Measurements from ENCODE around the gene EEF1A1.
"Not testable (repeated sequence)": the region's sequence is repeated elsewhere in the genome, so short reads cannot be mapped to it uniquely, and the experiment has no call there.

EEF1A1 gene

GRCh38 chr6:73521351-73521985, 636 bp upstream of the EEF1A1 start:
- H3K4me3 Mint-ChIP-seq: peak overlapping the region; percentile 99
- H3K27me3 Mint-ChIP-seq: no peaks in the 10 kb centered on the region
- intact Hi-C loops (cut with micrococcal nuclease): loop anchor here (1.0 to 5.0 kb wide), 2 partner anchors 64 to 76 kb away; no protein-coding TSS in a partner anchor
- H3K27ac Mint-ChIP-seq: peak overlapping the region; percentile 100
- peaks cover 32% of the 10 kb centered on the region for H3K4me1 Mint-ChIP-seq (ENCODE audit: low read depth)
- peaks cover 51% of the 10 kb centered on the region for H3K36me3 Mint-ChIP-seq (ENCODE audit: low read depth)
- no peaks in the 10 kb centered on the region for H3K9me3 Mint-ChIP-seq

DNA sequence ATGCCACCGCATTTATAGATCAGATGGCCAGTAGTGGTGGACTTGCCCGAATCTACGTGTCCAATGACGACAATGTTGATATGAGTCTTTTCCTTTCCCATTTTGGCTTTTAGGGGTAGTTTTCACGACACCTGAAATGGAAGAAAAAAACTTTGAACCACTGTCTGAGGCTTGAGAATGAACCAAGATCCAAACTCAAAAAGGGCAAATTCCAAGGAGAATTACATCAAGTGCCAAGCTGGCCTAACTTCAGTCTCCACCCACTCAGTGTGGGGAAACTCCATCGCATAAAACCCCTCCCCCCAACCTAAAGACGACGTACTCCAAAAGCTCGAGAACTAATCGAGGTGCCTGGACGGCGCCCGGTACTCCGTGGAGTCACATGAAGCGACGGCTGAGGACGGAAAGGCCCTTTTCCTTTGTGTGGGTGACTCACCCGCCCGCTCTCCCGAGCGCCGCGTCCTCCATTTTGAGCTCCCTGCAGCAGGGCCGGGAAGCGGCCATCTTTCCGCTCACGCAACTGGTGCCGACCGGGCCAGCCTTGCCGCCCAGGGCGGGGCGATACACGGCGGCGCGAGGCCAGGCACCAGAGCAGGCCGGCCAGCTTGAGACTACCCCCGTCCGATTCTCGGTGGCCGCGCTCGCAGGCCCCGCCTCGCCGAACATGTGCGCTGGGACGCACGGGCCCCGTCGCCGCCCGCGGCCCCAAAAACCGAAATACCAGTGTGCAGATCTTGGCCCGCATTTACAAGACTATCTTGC, 725 bp downstream of the EEF1A1 start:
- intact Hi-C loops (cut with micrococcal nuclease): loop anchor here (5.0 kb wide), 1 partner anchor 77 kb away; no protein-coding TSS in a partner anchor
- Mint-ChIP-seq H3K27me3 (no peaks in the 10 kb centered on the region), H3K4me1 (ENCODE audit: low read depth) (peaks cover 40% of the 10 kb centered on the region), H3K4me3 (peak overlapping the region; percentile 99), H3K36me3 (ENCODE audit: low read depth) (peaks cover 65% of the 10 kb centered on the region), H3K27ac (peak overlapping the region; percentile 100), H3K9me3 (no peaks in the 10 kb centered on the region)

GRCh38 chr6:73518982-73519881, 1.6 kb downstream of the EEF1A1 start:
- H3K27me3 Mint-ChIP-seq; H3K9me3 Mint-ChIP-seq; intact Hi-C loops (cut with micrococcal nuclease): not testable (repeated sequence)
- H3K27ac Mint-ChIP-seq: peak overlapping the region; percentile 100
- H3K4me1 Mint-ChIP-seq (ENCODE audit: low read depth): peaks cover 49% of the 10 kb centered on the region
- peak overlapping the region; percentile 99 for H3K4me3 Mint-ChIP-seq
- peaks cover 74% of the 10 kb centered on the region for H3K36me3 Mint-ChIP-seq (ENCODE audit: low read depth)

DNA sequence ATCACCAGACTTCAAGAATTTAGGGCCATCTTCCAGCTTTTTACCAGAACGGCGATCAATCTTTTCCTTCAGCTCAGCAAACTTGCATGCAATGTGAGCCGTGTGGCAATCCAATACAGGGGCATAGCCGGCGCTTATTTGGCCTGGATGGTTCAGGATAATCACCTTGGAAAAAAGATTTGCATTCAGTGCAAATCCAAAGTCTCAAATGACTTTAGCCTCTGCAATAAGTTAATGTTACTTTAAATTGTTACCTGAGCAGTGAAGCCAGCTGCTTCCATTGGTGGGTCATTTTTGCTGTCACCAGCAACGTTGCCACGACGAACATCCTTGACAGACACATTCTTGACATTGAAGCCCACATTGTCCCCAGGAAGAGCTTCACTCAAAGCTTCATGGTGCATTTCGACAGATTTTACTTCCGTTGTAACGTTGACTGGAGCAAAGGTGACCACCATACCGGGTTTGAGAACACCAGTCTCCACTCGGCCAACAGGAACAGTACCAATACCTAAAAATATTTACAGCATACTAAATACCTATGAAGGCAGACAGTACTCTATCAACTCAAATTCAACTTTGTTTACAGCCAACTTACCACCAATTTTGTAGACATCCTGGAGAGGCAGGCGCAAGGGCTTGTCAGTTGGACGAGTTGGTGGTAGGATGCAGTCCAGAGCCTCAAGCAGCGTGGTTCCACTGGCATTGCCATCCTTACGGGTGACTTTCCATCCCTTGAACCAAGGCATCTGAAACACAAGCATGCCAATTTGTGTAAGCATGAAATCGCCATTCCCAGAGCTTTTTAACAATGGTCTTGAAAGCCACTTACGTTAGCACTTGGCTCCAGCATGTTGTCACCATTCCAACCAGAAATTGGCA, 2.5 kb downstream of the EEF1A1 start:
- Mint-ChIP-seq H3K4me1 (ENCODE audit: low read depth) (peaks cover 50% of the 10 kb centered on the region), H3K27ac (peak overlapping the region; percentile 100), H3K36me3 (ENCODE audit: low read depth) (peaks cover 76% of the 10 kb centered on the region), H3K4me3 (peak overlapping the region; percentile 99)
- H3K9me3 Mint-ChIP-seq; intact Hi-C loops (cut with micrococcal nuclease); H3K27me3 Mint-ChIP-seq: not testable (repeated sequence)

- intact Hi-C loops (cut with micrococcal nuclease): no loop called here
- no peaks in the 10 kb centered on the region for H3K27me3 Mint-ChIP-seq
- peaks cover 57% of the 10 kb centered on the region for H3K4me1 Mint-ChIP-seq (ENCODE audit: low read depth)
- H3K27ac Mint-ChIP-seq: peak overlapping the region; percentile 67
- no peaks in the 10 kb centered on the region for H3K9me3 Mint-ChIP-seq
- peaks cover 79% of the 10 kb centered on the region for H3K36me3 Mint-ChIP-seq (ENCODE audit: low read depth)
- peak overlapping the region; percentile 44 for H3K4me3 Mint-ChIP-seq
Observed at GRCh38 chr6:73516514-73517489, 4.0 kb downstream of the EEF1A1 start.

GRCh38 chr6:73515204-73515655, 5.6 kb downstream of the EEF1A1 start:
- Mint-ChIP-seq H3K4me1 (ENCODE audit: low read depth) (peaks cover 60% of the 10 kb centered on the region), H3K36me3 (ENCODE audit: low read depth) (peaks cover 66% of the 10 kb centered on the region), H3K27me3 (no peaks in the 10 kb centered on the region), H3K9me3 (no peaks in the 10 kb centered on the region), H3K4me3 (no peak overlapping the region), H3K27ac (peak overlapping the region; percentile 67)
- intact Hi-C loops (cut with micrococcal nuclease): loop anchor here (2.0 kb wide), 1 partner anchor 96 kb away; no protein-coding TSS in a partner anchor

- H3K27me3 Mint-ChIP-seq: no peaks in the 10 kb centered on the region
- peaks cover 58% of the 10 kb centered on the region for H3K4me1 Mint-ChIP-seq (ENCODE audit: low read depth)
- H3K4me3 Mint-ChIP-seq: no peak overlapping the region
- peak overlapping the region; percentile 67 for H3K27ac Mint-ChIP-seq
- intact Hi-C loops (cut with micrococcal nuclease): loop anchor here (2.0 kb wide), 1 partner anchor 96 kb away; no protein-coding TSS in a partner anchor
- H3K36me3 Mint-ChIP-seq (ENCODE audit: low read depth): peaks cover 61% of the 10 kb centered on the region
- H3K9me3 Mint-ChIP-seq: no peaks in the 10 kb centered on the region
Observed at GRCh38 chr6:73514746-73515110, 6.1 kb downstream of the EEF1A1 start.

DNA sequence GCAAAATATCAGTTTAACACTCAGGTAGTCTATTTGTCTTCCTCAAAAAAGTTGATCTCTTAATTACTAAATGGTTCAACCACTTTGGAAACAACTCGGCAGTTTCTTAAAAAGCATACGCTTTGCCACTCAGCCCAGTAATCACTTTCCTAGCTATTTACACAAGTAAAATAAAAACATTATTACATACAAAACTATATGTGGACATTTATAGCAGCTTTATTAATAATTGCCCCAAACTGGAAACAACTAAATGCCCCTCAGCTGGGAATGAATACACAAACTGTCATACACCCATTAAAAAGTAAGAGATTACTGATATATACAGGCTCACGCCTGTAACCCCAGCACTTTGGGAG, 7.4 kb downstream of the EEF1A1 start:
- H3K4me1 Mint-ChIP-seq (ENCODE audit: low read depth): peaks cover 45% of the 10 kb centered on the region
- peaks cover 48% of the 10 kb centered on the region for H3K36me3 Mint-ChIP-seq (ENCODE audit: low read depth)
- peak overlapping the region; percentile 14 for H3K27ac Mint-ChIP-seq
- intact Hi-C loops (cut with micrococcal nuclease): no loop called here
- H3K9me3 Mint-ChIP-seq: no peaks in the 10 kb centered on the region
- H3K4me3 Mint-ChIP-seq: no peak overlapping the region
- no peaks in the 10 kb centered on the region for H3K27me3 Mint-ChIP-seq

- Mint-ChIP-seq H3K27me3 (no peaks in the 10 kb centered on the region), H3K4me3 (no peak overlapping the region), H3K36me3 (ENCODE audit: low read depth) (peaks cover 33% of the 10 kb centered on the region), H3K9me3 (no peaks in the 10 kb centered on the region), H3K4me1 (ENCODE audit: low read depth) (peaks cover 36% of the 10 kb centered on the region), H3K27ac (peak overlapping the region; percentile 67)
- intact Hi-C loops (cut with micrococcal nuclease): no loop called here
Observed at GRCh38 chr6:73511796-73512195, 9.0 kb downstream of the EEF1A1 start.

DNA sequence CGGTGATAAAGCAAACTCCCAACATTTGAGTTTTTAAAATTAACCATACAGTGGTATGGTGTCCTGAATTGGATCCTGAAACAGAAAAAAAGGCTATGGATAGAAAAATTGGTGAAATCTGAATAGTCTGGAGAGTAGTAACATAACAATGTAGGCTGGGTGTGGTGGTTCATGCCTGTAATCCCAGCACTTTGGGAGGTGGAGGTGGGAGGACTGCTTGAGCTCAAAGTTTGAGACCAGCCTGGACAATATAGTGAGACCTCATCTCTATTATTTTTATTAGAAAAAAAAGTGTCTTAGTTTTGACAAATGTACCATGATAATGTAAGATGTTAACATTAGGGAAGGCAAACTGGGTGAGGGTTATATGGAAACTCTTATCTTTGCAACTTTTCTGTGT, 11.0 kb downstream of the EEF1A1 start:
- peaks cover 19% of the 10 kb centered on the region for H3K36me3 Mint-ChIP-seq (ENCODE audit: low read depth)
- H3K4me3 Mint-ChIP-seq: no peak overlapping the region
- no peak overlapping the region for H3K27ac Mint-ChIP-seq
- H3K27me3 Mint-ChIP-seq: no peaks in the 10 kb centered on the region
- intact Hi-C loops (cut with micrococcal nuclease): no loop called here
- H3K9me3 Mint-ChIP-seq: no peaks in the 10 kb centered on the region
- H3K4me1 Mint-ChIP-seq (ENCODE audit: low read depth): peaks cover 22% of the 10 kb centered on the region

GRCh38 chr6:73508776-73509175, 12.1 kb downstream of the EEF1A1 start:
- H3K9me3 Mint-ChIP-seq: no peaks in the 10 kb centered on the region
- H3K4me3 Mint-ChIP-seq: no peak overlapping the region
- no peak overlapping the region for H3K27ac Mint-ChIP-seq
- no peaks in the 10 kb centered on the region for H3K27me3 Mint-ChIP-seq
- H3K36me3 Mint-ChIP-seq (ENCODE audit: low read depth): peaks cover 18% of the 10 kb centered on the region
- peaks cover 15% of the 10 kb centered on the region for H3K4me1 Mint-ChIP-seq (ENCODE audit: low read depth)
- intact Hi-C loops (cut with micrococcal nuclease): no loop called here

DNA sequence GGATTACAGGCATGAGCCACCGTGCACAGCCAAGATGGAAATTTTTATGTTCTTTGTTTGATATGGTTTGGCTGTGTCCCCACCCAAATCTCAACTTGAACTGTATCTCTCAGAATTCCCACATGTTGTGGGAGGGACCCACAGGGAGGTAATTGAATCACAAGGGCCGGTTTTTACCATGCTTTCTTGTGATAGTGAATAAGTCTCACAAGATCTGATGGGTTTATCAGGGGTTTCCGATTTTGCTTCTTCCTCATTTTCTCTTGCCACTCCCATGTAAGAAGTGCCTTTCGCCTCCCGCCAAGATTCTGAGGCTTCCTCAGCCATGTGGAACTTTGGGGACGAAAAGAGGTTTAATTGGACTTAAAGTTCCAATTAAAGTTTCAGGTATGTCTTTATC, 14.6 kb downstream of the EEF1A1 start:
- intact Hi-C loops (cut with micrococcal nuclease): no loop called here
- Mint-ChIP-seq H3K9me3 (no peaks in the 10 kb centered on the region), H3K27ac (no peak overlapping the region), H3K4me1 (ENCODE audit: low read depth) (peaks cover 5% of the 10 kb centered on the region), H3K27me3 (no peaks in the 10 kb centered on the region), H3K4me3 (no peak overlapping the region), H3K36me3 (ENCODE audit: low read depth) (peaks cover 29% of the 10 kb centered on the region)
